ENCODE data around the gene FOXP2. TPM values are rescaled to one million over a fixed set of nuclear protein-coding genes. Genes with fewer than 3 reads are reported as not detected.

FOXP2 gene
- total and polyA plus RNA-seq, 2 of the 4 experiments (the other 2 are of a cell fraction): 0.89 to 1.1 TPM

DNA sequence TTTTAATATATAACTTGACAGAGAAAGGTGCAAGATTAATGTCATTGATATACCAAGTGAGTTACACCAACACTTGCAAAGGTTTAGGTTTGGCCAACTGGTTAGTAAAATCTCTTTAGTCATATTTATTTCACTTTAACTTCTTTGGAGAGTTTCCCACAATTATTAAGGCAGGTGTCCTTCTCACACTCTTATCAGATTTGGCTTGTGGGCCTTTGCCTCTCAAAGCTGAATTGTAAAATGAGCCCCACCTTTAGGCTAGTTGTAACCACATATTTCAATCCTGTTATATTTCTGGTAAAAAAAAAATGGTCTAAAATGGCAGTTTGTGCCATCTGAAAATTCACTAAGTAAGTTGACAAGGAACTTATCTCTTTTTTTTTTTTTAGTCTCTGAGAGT lies 26.6 kb upstream of the FOXP2 start:
- no TSS peak for BruUV-seq (replicated peaks)
- intact Hi-C loops (cut with micrococcal nuclease): no loop called here
- Histone ChIP-seq H3K4me1 (ENCODE audit: control insufficient read depth, insufficient read depth, low read length) (no peaks in the 10 kb centered on the region), H3K9me3 (ENCODE audit: control insufficient read depth, insufficient read depth, low read length) (no peaks in the 10 kb centered on the region), H2BK120ac (ENCODE audit: low read depth, low read length) (no peak overlapping the region), H3K4me2 (ENCODE audit: low read depth, low read length) (no peak overlapping the region), H3K4ac (ENCODE audit: low read depth, low read length) (no peak overlapping the region), H4K20me1 (ENCODE audit: insufficient read depth, low read length) (no peaks in the 10 kb centered on the region), H3K4me3 (ENCODE audit: insufficient read depth, low read depth, low read length) (no peak overlapping the region), H2AFZ (replicated peaks; ENCODE audit: low read length, poor library complexity) (no peak overlapping the region), H3K18ac (ENCODE audit: low read depth, low read length) (no peak overlapping the region), H2BK20ac (ENCODE audit: low read depth, low read length) (no peak overlapping the region), H4K8ac (ENCODE audit: low read depth in 2 of 2, low read length in 2 of 2) (no peak overlapping the region), H4K91ac (ENCODE audit: insufficient read depth, low read depth, low read length) (no peak overlapping the region), H3K56ac (ENCODE audit: extremely low read depth, insufficient read depth, low read length) (no peak overlapping the region), H3K14ac (replicated peaks; ENCODE audit: low read depth, low read length) (no peak overlapping the region), H3K27ac (ENCODE audit: insufficient read depth, low read length) (no peak overlapping the region), H2AK5ac (ENCODE audit: low read depth, low read length) (no peak overlapping the region), H3K27me3 (ENCODE audit: control insufficient read depth, insufficient read depth, low read length) (no peaks in the 10 kb centered on the region; the same call in 1 of the 2 replicates), H4K5ac (ENCODE audit: low read depth, low read length) (no peak overlapping the region), H2BK5ac (ENCODE audit: low read depth, low read length, poor library complexity, severe bottlenecking) (no peak overlapping the region), H2AK9ac (replicated peaks; ENCODE audit: low read depth, low read length, poor library complexity) (no peak overlapping the region), H3K36me3 (ENCODE audit: control insufficient read depth, insufficient read depth, low read length) (no peaks in the 10 kb centered on the region), H3K79me1 (ENCODE audit: low read depth in 1 of 2, low read length in 2 of 2) (no peaks in the 10 kb centered on the region), H3K9ac (ENCODE audit: low read depth, low read length) (no peak overlapping the region), H3K23ac (ENCODE audit: low read depth, low read length) (no peak overlapping the region), H2BK15ac (ENCODE audit: low read depth, low read length) (no peak overlapping the region), H3K9me1 (ENCODE audit: insufficient read depth, low read length) (no peaks in the 10 kb centered on the region)
- no peak for TF ChIP-seq RAD21 (IDR thresholded peaks at IDR 0.05; ENCODE audit: low read length)
- no peak for TF ChIP-seq RFX5 (IDR thresholded peaks at IDR 0.05; ENCODE audit: low read depth, low read length)
- no peak for TF ChIP-seq MAZ (IDR thresholded peaks at IDR 0.05; ENCODE audit: borderline replicate concordance, low read depth, low read length)
- no peak for TF ChIP-seq BHLHE40 (IDR thresholded peaks at IDR 0.05; ENCODE audit: low read depth, low read length)
- ATAC-seq (ENCODE audit: low read depth): no peak
- CTCF ChIA-PET: no interaction called here
- dilution Hi-C loops (cut with HindIII; ENCODE audit: low sequenced_read_pairs, unreplicated experiment): no loop called here
- no peak for DNase-seq
- in situ Hi-C loops (cut with MboI; ENCODE audit: low sequenced_read_pairs): no loop called here
- POLR2A ChIA-PET (ENCODE audit: unreplicated experiment): no interaction called here

Data from IMR-90 (cell line).